GM21825 (cell line): ENCODE data around the gene GRP.

Source experiments
- ATAC-seq: cut with Tn5 transposase; IDR thresholded peaks from one replicate; pipeline ENCODE4 v1.9.1; 2021; ENCODE audit warnings: mild to moderate bottlenecking, moderate library complexity; ENCODE audit not compliant: unreplicated experiment

Gene GRP

GRCh38 chr18:59219672-59220163 is at the start of gene GRP:
Gene GRP (plus strand): TSS chr18:59220158. CDS start chr18:59220266, 108 bp downstream.
- no peak for ATAC-seq

- ATAC-seq = no peak
These were observed 47.2 kb upstream of the GRP start for GRCh38 chr18:59172664-59173249.

DNA sequence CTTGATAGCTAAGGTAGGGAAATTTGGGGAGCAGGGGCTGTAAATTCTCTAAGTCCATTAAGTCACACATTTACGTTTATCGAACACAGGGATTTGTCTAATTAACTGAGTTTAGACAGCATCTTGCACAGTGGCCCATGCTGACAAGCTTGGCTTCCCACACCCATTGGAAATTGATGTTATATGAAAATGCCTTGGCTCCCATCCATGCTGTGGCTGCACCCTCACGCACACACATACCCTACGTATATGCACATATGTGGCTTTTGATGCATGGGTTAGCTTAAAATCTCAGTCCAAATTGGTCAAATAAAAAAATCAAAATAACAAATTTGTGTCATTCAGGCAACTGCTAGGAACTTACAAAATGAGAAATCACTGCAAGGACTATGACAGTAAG is 42.5 kb upstream of the GRP start:
- ATAC-seq = no peak

GRCh38 chr18:59180150-59180845 is 39.7 kb upstream of the GRP start:
- no peak for ATAC-seq

DNA sequence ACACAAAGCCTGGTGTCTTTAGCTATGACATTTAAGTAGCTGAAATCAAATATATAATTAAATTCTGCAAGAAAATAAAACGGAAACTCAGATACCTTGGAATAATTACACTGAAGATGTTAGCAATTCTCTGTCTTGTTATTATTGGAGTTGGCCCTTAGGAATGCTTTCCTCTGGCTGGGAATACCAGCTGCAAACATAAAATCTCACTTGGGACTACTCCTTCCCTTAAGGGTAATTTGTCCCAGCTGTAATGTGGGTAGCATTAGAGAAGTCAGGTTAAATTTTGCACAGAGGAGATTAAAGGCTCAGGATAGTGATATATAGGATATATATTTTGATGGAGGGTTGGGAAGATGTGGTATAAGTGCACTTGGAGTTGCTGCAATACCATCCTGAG is 37.3 kb upstream of the GRP start:
- no peak for ATAC-seq

GRCh38 chr18:59189008-59189407 is 30.9 kb upstream of the GRP start:
- ATAC-seq = no peak

DNA sequence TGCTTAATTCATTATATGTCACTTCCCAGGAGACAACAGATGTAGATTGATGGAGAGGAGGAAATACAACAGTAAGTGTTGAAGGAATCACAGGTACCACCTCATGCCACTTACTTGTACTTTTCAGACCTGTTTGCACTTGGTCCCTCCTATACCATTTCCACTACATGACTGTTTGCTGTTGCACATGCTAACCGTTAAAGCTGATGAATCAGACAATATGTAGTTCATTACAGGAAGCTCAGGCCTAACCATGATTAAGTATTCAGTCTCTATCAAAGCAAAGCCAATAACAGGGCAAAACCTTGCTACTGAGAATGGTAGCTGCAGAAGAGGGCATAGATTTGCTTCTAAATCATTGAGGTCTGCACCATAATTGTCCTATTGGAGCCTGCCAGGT is 30.2 kb upstream of the GRP start:
- no peak for ATAC-seq

GRCh38 chr18:59196161-59196725 is 23.7 kb upstream of the GRP start:
- ATAC-seq = no peak

- no peak for ATAC-seq
These were observed 22.3 kb upstream of the GRP start for GRCh38 chr18:59197636-59198035.

DNA sequence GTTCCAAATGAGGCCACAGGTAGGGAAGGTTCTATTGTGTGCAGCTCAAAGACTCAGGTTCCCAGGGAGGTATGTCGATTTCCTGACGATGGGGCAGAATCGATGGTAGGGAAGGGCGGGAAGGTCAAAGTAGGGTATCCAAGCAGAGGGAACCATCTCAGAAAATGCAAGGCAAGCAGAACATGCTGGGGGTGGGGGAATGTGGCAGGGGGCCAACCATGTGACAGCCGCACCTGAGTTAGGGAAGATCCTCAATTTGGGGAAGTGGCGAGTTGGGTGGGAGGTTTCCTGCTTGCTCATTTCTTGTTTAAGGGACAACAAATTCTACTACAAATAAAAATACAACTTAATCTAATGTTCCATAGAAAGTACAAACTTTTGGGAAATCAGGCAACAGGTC is 21.7 kb upstream of the GRP start:
- no peak for ATAC-seq

GRCh38 chr18:59200787-59201186 is 19.2 kb upstream of the GRP start:
- no peak for ATAC-seq

DNA sequence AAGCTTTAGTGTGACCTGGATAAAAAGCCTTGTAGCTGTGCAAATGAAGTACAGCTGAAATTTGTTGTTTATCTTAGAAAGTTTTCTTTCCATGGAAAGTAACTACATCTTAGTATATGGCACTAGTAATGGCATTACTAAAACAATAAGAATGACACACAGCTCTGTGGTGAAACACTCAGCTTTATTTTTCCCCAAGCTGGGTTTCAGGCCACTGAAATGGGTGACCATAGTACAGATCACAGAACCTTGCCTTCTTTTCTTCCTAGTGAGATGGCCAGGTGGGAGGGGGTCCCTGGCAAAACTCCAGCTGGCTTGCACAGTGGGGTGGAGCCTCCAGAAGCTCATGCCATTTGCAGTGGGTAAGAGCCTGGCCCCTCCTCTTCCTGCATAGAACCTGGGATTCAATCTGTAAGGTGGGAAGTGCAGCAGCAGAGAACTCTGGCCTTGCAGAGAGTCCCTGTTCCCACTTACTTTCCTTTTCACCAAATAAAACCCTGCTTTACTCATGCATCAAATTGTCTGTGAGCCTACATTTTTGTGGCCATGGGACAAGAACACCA is 17.6 kb upstream of the GRP start:
- ATAC-seq = no peak

DNA sequence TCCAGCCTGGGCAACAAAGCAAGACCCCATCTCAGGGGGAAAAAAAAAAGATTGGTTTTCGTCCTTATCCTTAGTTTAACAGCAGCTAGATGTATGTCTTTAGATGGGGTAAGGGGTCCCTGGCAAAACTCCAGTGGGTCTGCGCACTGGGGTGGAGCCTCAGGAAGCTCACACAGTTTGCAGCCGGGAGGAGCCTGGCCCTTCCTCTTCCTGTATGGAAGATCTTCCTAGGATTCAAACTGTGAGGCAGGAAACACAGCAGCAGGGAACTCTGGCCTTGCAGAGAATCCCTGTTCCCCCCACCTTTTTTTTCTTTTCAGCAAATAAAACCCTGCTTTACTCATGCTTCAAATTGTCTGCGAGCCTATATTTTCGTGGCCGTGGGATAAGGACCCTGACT is 12.5 kb upstream of the GRP start:
- ATAC-seq = no peak

- no peak for ATAC-seq
These were observed 11.3 kb upstream of the GRP start for GRCh38 chr18:59208602-59209125.

DNA sequence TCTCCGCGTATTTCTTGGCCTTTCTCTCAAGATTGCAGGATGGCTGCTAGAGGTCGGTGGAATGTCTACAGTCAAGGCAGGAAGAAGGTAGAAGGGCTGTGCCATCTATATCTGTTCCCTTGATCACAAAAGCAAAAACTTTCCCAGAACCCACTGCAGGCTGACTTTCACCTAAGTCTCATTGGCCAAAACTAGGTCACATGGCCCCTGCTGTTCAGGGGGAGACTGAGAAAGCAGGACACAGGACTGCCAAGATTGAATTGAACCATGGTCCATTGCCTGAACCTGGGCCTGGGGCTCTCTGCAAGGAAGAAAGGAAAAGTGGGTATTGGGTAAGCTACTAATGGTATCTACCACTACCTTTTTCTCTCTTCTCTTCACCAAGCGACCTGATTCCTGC is 9.7 kb upstream of the GRP start:
- no peak for ATAC-seq

GRCh38 chr18:59211629-59212028 is 8.3 kb upstream of the GRP start:
- no peak for ATAC-seq

GRCh38 chr18:59218018-59218417 is 1.9 kb upstream of the GRP start:
- no peak for ATAC-seq

DNA sequence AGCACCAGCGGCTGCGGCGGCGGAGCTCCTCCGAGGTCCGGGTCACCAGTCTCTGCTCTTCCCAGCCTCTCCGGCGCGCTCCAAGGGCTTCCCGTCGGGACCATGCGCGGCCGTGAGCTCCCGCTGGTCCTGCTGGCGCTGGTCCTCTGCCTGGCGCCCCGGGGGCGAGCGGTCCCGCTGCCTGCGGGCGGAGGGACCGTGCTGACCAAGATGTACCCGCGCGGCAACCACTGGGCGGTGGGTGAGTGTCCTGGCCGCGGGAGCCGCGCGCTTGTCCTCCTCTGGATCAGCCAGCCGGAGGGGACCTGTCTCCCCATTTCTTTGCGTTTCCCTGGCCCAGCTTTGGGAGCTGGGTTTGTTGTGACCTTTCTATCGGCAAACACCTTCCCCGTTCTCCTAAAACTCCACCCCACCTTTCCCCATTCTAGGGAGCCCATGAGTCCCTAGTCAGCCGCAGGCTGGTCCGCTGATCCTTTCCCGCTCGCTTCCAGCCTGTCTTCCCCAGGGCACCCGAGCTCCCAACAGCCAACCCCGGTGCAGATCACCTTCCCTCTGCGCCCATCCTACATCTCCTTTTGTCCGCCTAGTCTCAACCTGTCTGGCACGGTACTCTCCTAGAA is 316 bp downstream of the GRP start:
- no peak for ATAC-seq

DNA sequence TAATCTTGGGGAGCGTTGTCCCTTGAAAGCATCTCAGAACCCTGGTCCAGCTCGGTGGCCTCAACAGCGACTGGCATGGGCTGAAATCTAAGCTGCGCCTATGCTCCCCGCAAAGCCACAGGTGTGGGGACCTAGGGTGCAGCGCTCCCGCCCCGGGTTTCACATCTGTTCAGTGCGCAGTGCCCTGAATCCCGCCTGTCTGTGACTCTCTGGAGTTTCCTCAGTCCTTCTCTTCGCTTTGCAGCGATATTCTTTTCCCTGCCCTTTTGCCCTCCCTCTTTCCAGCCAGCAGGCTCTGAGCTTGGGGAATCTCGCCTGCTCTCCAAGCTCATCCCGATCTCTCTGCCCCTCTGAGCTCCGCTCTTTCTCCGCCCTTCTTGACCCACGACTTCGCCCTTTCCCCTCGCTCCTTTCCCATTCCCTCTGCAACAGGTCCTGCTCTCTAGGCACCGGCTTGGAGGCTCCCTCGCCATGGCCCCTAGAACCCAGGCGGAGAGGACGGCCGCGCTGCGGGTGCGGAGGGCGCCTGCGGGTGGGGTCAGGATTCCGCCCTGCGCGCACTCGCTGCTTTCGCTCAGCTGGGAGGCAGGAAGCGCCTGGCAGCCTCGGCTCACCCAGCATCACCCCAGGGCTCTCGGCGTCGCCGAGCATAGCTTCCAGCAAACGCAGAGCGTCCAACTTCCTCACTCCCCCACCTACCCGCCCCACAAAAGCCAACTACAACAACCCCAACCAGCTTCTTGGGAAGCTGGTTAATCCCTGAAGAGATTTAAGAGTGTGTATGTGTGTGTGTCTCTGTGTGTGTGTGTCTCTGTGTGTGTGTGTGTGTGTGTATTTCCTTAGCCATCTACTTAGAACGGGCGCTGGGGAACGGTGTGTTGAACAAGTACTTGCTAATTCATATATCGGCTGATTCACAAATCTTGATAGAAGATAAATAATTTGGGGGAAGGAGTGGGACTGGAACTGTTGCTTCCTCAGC is 1.1 kb downstream of the GRP start:
- no peak for ATAC-seq

DNA sequence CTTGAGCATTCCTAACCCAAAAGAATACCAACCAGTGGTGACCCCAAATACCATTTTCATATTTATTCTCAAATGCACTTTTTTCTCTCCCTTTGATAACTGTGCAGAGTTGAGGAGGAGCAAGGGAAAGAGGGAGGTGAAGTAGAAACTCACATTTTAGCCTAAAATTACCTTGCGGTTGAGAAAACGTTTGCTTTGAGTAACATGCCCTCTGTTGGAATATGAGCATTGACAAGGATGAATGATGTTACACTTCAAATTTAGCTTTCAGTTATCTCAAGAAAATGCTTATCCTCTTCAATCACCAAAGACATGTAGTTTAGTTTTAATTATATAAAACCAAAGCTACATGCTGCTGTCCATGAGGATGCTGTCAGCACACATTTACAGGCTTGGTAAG is 2.4 kb downstream of the GRP start:
- ATAC-seq = no peak
